Osteoblast (primary cell): ENCODE data around the gene CCHCR1. TPM values are rescaled to one million over a fixed set of nuclear protein-coding genes. Genes with fewer than 3 reads are reported as not detected.
A peak's percentile ranks its signal among the peaks of the same experiment; 100 is the strongest.

Source experiments
- DNase-seq: peaks from one replicate; pipeline ENCODE4 v3.0.0; 2011; ENCODE audit warnings: low spot score, mixed read lengths; ENCODE audit not compliant: insufficient read length; ENCODE audit errors: missing footprints
- H2AFZ ChIP-seq: 2 replicates; pipeline ENCODE4 v1.6.0; 2011; ENCODE audit warnings: mild to moderate bottlenecking, low read length
- H3K27ac ChIP-seq: 2 replicates; pipeline ENCODE4 v1.5.1; 2011; ENCODE audit warnings: mild to moderate bottlenecking, low read depth, low read length, moderate library complexity
- H3K27me3 ChIP-seq: 2 replicates; pipeline ENCODE4 v1.6.0; 2012; ENCODE audit warnings: mild to moderate bottlenecking, control low read depth, inconsistent platforms, low read length, moderate library complexity; ENCODE audit not compliant: insufficient read depth
- H3K36me3 ChIP-seq: 2 replicates; pipeline ENCODE4 v1.5.1; 2011; ENCODE audit warnings: mild to moderate bottlenecking, low read length, control low read depth, moderate library complexity; ENCODE audit not compliant: insufficient read depth
- H3K4me1 ChIP-seq: 2 replicates; pipeline ENCODE4 v1.5.1; 2011; ENCODE audit warnings: mild to moderate bottlenecking, low read length, control low read depth, moderate library complexity; ENCODE audit not compliant: insufficient read depth
- H3K4me2 ChIP-seq: 2 replicates; pipeline ENCODE4 v1.6.0; 2011; ENCODE audit warnings: mild to moderate bottlenecking, low read length; ENCODE audit not compliant: insufficient read depth
- H3K4me3 ChIP-seq: fragments of 200-600 bp; sonication (generic); 3 replicates; pipeline ENCODE4 v1.5.1; 2012; ENCODE audit warnings: mild to moderate bottlenecking, low read length, inconsistent platforms; ENCODE audit not compliant: insufficient read depth
- H3K79me2 ChIP-seq: 2 replicates; pipeline ENCODE4 v1.6.0; 2012; ENCODE audit warnings: mild to moderate bottlenecking, low read length, control low read depth, inconsistent platforms; ENCODE audit not compliant: insufficient read depth
- H3K9me3 ChIP-seq: 2 replicates; pipeline ENCODE4 v1.5.1; 2011; ENCODE audit warnings: low read depth, low read length, control low read depth
- H4K20me1 ChIP-seq: 2 replicates; pipeline ENCODE4 v1.6.0; 2012; ENCODE audit warnings: mild to moderate bottlenecking, low read length, control low read depth; ENCODE audit not compliant: insufficient read depth
- CTCF ChIP-seq: IDR thresholded peaks from 2 replicates; pipeline ENCODE4 v1.5.1; 2011; ENCODE audit warnings: mild to moderate bottlenecking, low read depth, low read length, moderate library complexity; ENCODE audit errors: extremely low read depth
- total RNA-seq: library from RNA; depleted of rRNA; stranded (reverse); fragments of >200 nt; gene quantifications from 2 replicates; pipeline ENCODE4 v1.2.3, GENCODE V29; 2012

The CCHCR1 gene
- total RNA-seq, 1 donor: 14.1 TPM

GRCh38 chr6:31132806-31133205 lies 24.8 kb downstream of the CCHCR1 start:
- peak; percentile 15 for DNase-seq
- H3K36me3 ChIP-seq: no peaks in the 10 kb centered on the region
- H3K4me1 ChIP-seq: peaks cover 3% of the 10 kb centered on the region
- H3K4me2 ChIP-seq: no peak overlapping the region
- no peaks in the 10 kb centered on the region for H3K79me2 ChIP-seq
- no peak overlapping the region for H3K27ac ChIP-seq
- H3K4me3 ChIP-seq: no peak overlapping the region
- no peak overlapping the region for H2AFZ ChIP-seq
- TF ChIP-seq CTCF: no peak
- H3K9me3 ChIP-seq: no peaks in the 10 kb centered on the region
- H4K20me1 ChIP-seq: no peaks in the 10 kb centered on the region
- peaks cover 18% of the 10 kb centered on the region for H3K27me3 ChIP-seq

GRCh38 chr6:31131595-31131994 lies 26.0 kb downstream of the CCHCR1 start:
- no peak overlapping the region for H3K27ac ChIP-seq
- H4K20me1 ChIP-seq: no peaks in the 10 kb centered on the region
- no peak overlapping the region for H2AFZ ChIP-seq
- peak; percentile 17 for DNase-seq
- no peaks in the 10 kb centered on the region for H3K36me3 ChIP-seq
- peaks cover 23% of the 10 kb centered on the region for H3K27me3 ChIP-seq
- H3K79me2 ChIP-seq: no peaks in the 10 kb centered on the region
- H3K4me2 ChIP-seq: no peak overlapping the region
- peaks cover under 1% of the 10 kb centered on the region for H3K4me1 ChIP-seq
- no peak for TF ChIP-seq CTCF
- H3K9me3 ChIP-seq: no peaks in the 10 kb centered on the region
- H3K4me3 ChIP-seq: no peak overlapping the region

GRCh38 chr6:31130751-31131150 lies 26.9 kb downstream of the CCHCR1 start:
- no peak for TF ChIP-seq CTCF
- H4K20me1 ChIP-seq: no peaks in the 10 kb centered on the region
- H3K27ac ChIP-seq: no peak overlapping the region
- no peaks in the 10 kb centered on the region for H3K79me2 ChIP-seq
- H3K27me3 ChIP-seq: peaks cover 23% of the 10 kb centered on the region
- DNase-seq: no peak
- H3K36me3 ChIP-seq: no peaks in the 10 kb centered on the region
- H3K4me2 ChIP-seq: no peak overlapping the region
- H3K4me1 ChIP-seq: peaks cover 8% of the 10 kb centered on the region
- no peak overlapping the region for H3K4me3 ChIP-seq
- no peaks in the 10 kb centered on the region for H3K9me3 ChIP-seq
- H2AFZ ChIP-seq: no peak overlapping the region

GRCh38 chr6:31129130-31129529 lies 28.5 kb downstream of the CCHCR1 start:
- H3K4me1 ChIP-seq: peaks cover 17% of the 10 kb centered on the region
- H2AFZ ChIP-seq: no peak overlapping the region
- peaks cover 23% of the 10 kb centered on the region for H3K27me3 ChIP-seq
- H3K36me3 ChIP-seq: no peaks in the 10 kb centered on the region
- TF ChIP-seq CTCF: no peak
- DNase-seq: no peak
- H3K27ac ChIP-seq: no peak overlapping the region
- H3K9me3 ChIP-seq: no peaks in the 10 kb centered on the region
- H3K4me3 ChIP-seq: no peak overlapping the region
- H3K4me2 ChIP-seq: no peak overlapping the region
- H4K20me1 ChIP-seq: no peaks in the 10 kb centered on the region
- H3K79me2 ChIP-seq: no peaks in the 10 kb centered on the region
